Mesothelial cell of epicardium (in vitro differentiated cells): Measurements from ENCODE around the gene SETBP1. TPM values are rescaled to one million over a fixed set of nuclear protein-coding genes. Genes with fewer than 3 reads are reported as not detected.

Experiments
- DNase-seq, 2 experiments: peaks; one replicate each; pipeline ENCODE4 v3.0.0; 2021; ENCODE audit warnings: low spot score in 2 of 2; ENCODE audit not compliant: unreplicated experiment in 2 of 2
- H3K27ac Mint-ChIP-seq: 2 replicates; pipeline ENCODE4 v1.8.0; 2021; ENCODE audit warnings: mixed read lengths
- H3K27me3 Mint-ChIP-seq: 2 replicates; pipeline ENCODE4 v1.8.0; 2021; ENCODE audit warnings: low read depth, mixed read lengths
- H3K36me3 Mint-ChIP-seq: 2 replicates; pipeline ENCODE4 v1.8.0; 2021; ENCODE audit warnings: mixed read lengths
- H3K4me1 Mint-ChIP-seq: 2 replicates; pipeline ENCODE4 v1.8.0; 2021; ENCODE audit warnings: mixed read lengths
- H3K4me3 Mint-ChIP-seq: 2 replicates; pipeline ENCODE4 v1.8.0; 2021; ENCODE audit warnings: mild to moderate bottlenecking, moderate library complexity, mixed read lengths
- H3K9me3 Mint-ChIP-seq: 2 replicates; pipeline ENCODE4 v1.8.0; 2021; ENCODE audit warnings: mixed read lengths
- total RNA-seq: library from RNA; stranded (reverse); gene quantifications from 3 replicates; pipeline ENCODE4 v1.2.1, GENCODE V29; 2021
- TF ChIP-seq, protein P1 (sequence below): fragments of 200-600 bp; sonication (generic); IDR thresholded peaks from one replicate; pipeline ENCODE4 v1.5.0; 2021; ENCODE audit warnings: antibody characterized with exemption; ENCODE audit not compliant: unreplicated experiment

SETBP1 gene
- total RNA-seq, 1 donor from 2014 or later, result 47.7 TPM

DNA sequence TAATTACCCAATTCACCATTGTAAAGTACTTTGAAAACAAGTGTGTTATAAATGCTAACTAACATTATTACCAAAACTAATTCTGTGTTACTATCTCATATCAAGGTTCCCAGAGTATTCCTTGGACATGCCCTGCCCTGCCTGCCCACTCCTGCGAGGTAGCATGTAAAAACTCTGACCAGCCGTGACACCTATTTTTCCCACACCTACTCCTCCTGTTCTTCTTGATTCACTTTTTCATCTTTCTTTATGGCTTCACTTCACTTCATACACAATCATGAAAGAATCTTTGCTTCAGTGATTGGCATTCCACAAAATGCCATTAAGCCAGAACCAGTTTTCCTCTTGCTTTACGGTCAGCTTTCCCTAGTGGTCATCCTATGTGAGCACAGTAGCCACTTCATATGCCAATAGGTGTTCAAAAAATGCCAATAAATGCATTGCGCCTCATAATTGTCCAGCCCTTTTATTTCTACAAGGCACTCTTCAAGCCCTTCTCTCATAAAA is 42.6 kb upstream of the SETBP1 start:
- no peak overlapping the region for H3K27ac Mint-ChIP-seq
- H3K9me3 Mint-ChIP-seq, result no peaks in the 10 kb centered on the region

DNA sequence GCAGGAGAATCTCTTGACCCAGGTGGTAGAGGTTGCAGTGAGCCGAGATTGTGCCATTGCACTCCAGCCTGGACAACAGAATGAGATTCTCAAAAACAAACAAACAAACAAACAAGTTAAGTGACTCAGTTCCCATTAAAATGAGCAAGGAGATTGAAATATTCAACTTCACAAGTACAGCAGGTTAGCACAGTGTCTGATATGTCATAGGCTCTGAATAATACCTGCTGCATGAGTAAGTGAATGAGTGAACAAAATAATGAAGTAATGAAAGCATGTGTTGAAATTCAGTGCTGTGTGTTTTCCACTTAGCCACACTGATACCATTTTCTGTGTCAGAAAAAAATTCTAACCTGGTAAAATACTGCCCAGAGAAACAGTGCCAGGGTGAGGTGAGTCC is 41.9 kb upstream of the SETBP1 start:
- Mint-ChIP-seq H3K4me1 (peaks cover 7% of the 10 kb centered on the region), H3K4me3 (no peak overlapping the region), H3K9me3 (no peaks in the 10 kb centered on the region), H3K27me3 (peaks cover 7% of the 10 kb centered on the region), H3K36me3 (no peaks in the 10 kb centered on the region), H3K27ac (no peak overlapping the region)
- TF ChIP-seq, protein P1, sequence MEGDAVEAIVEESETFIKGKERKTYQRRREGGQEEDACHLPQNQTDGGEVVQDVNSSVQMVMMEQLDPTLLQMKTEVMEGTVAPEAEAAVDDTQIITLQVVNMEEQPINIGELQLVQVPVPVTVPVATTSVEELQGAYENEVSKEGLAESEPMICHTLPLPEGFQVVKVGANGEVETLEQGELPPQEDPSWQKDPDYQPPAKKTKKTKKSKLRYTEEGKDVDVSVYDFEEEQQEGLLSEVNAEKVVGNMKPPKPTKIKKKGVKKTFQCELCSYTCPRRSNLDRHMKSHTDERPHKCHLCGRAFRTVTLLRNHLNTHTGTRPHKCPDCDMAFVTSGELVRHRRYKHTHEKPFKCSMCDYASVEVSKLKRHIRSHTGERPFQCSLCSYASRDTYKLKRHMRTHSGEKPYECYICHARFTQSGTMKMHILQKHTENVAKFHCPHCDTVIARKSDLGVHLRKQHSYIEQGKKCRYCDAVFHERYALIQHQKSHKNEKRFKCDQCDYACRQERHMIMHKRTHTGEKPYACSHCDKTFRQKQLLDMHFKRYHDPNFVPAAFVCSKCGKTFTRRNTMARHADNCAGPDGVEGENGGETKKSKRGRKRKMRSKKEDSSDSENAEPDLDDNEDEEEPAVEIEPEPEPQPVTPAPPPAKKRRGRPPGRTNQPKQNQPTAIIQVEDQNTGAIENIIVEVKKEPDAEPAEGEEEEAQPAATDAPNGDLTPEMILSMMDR, result no peak
- DNase-seq, result no peak

More for the DNA sequence above, 42.6 kb upstream of the SETBP1 start:
- no peak for DNase-seq
- H3K36me3 Mint-ChIP-seq, result no peaks in the 10 kb centered on the region
- peaks cover 6% of the 10 kb centered on the region for H3K27me3 Mint-ChIP-seq
- H3K4me1 Mint-ChIP-seq, result peaks cover 7% of the 10 kb centered on the region
- no peak overlapping the region for H3K4me3 Mint-ChIP-seq
- TF ChIP-seq, protein P1, result no peak

GRCh38 chr18:44643004-44643403 is 37.7 kb upstream of the SETBP1 start:
- H3K9me3 Mint-ChIP-seq, result no peaks in the 10 kb centered on the region
- no peak for DNase-seq
- H3K27ac Mint-ChIP-seq, result no peak overlapping the region
- no peak overlapping the region for H3K4me3 Mint-ChIP-seq
- H3K4me1 Mint-ChIP-seq, result peaks cover 5% of the 10 kb centered on the region
- H3K36me3 Mint-ChIP-seq, result no peaks in the 10 kb centered on the region
- TF ChIP-seq, protein P1, result no peak
- peaks cover 11% of the 10 kb centered on the region for H3K27me3 Mint-ChIP-seq

GRCh38 chr18:44651478-44651877 is 29.2 kb upstream of the SETBP1 start:
- no peak for DNase-seq
- Mint-ChIP-seq H3K27ac (peak overlapping the region; percentile 72), H3K36me3 (peaks cover 2% of the 10 kb centered on the region), H3K4me1 (peaks cover 31% of the 10 kb centered on the region), H3K4me3 (no peak overlapping the region), H3K27me3 (no peaks in the 10 kb centered on the region), H3K9me3 (peaks cover 4% of the 10 kb centered on the region)
- TF ChIP-seq, protein P1, result no peak

DNA sequence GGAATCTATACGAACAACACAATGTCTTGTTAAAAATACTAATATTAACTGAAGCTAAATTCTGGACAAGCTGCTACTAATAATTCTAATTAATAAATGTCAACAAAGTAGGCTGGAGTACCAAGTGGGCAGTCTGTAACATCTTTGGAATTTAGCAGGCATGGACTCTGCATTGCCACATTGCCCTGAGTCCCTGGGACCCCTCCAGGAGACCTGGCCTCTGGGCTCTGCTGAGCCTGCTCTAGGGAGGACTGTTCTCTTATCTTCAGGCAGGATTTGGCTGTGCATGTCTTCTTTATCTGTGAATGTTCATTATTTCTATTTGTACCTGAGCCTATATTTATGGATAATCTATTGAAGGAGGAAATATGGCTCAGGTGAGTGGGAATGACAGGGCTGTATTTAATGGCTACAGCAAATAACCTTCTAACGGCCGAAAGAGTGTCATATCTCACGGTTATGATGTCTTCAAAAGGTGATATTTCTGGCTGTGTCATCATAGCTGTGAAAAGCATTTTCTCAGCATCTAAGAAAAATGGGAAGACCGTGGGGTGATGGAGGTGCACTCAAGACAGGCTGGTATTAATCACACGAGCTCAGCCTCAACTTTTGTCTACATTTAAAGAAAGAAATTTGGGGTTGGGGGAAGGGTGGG is 28.6 kb upstream of the SETBP1 start:
- TF ChIP-seq, protein P1, result no peak
- H3K36me3 Mint-ChIP-seq, result peaks cover 2% of the 10 kb centered on the region
- DNase-seq, result no peak
- no peak overlapping the region for H3K4me3 Mint-ChIP-seq
- peaks cover 31% of the 10 kb centered on the region for H3K4me1 Mint-ChIP-seq
- H3K27me3 Mint-ChIP-seq, result no peaks in the 10 kb centered on the region
- H3K27ac Mint-ChIP-seq, result peak overlapping the region; percentile 8
- H3K9me3 Mint-ChIP-seq, result peaks cover 4% of the 10 kb centered on the region

- peaks cover 31% of the 10 kb centered on the region for H3K4me1 Mint-ChIP-seq
- no peak for DNase-seq
- peaks cover 4% of the 10 kb centered on the region for H3K9me3 Mint-ChIP-seq
- peaks cover 2% of the 10 kb centered on the region for H3K36me3 Mint-ChIP-seq
- H3K27ac Mint-ChIP-seq, result peak overlapping the region; percentile 15
- TF ChIP-seq, protein P1, result no peak
- no peak overlapping the region for H3K4me3 Mint-ChIP-seq
- no peaks in the 10 kb centered on the region for H3K27me3 Mint-ChIP-seq
Measured at GRCh38 chr18:44652722-44653121, 28.0 kb upstream of the SETBP1 start.
